ENCODE data around the gene EIF4G2. TPM values are rescaled to one million over a fixed set of nuclear protein-coding genes. Genes with fewer than 3 reads are reported as not detected.
A peak's percentile ranks its signal among the peaks of the same experiment; 100 is the strongest.

EIF4G2 gene
- total RNA-seq, 2 donors from 2014 or later: 819 to 942 TPM

GRCh38 chr11:10778217-10778970 lies 30.3 kb downstream of the EIF4G2 start:
- ATAC-seq: no peak
- peaks cover 16% of the 10 kb centered on the region for H3K36me3 Mint-ChIP-seq (ENCODE audit: low read depth)
- peak overlapping the region; percentile 63 for H3K27ac Mint-ChIP-seq
- H3K9me3 ChIP-seq (ENCODE audit: control insufficient read depth, low read length, poor library complexity, severe bottlenecking): no peaks in the 10 kb centered on the region
- H3K4me1 Mint-ChIP-seq: peaks cover 2% of the 10 kb centered on the region
- no peaks in the 10 kb centered on the region for H3K27me3 Mint-ChIP-seq
- no peak for DNase-seq
- no peak overlapping the region for H3K4me3 Mint-ChIP-seq

GRCh38 chr11:10777806-10778205 lies 30.9 kb downstream of the EIF4G2 start:
- Mint-ChIP-seq H3K27me3 (no peaks in the 10 kb centered on the region), H3K27ac (no peak overlapping the region), H3K36me3 (ENCODE audit: low read depth) (peaks cover 16% of the 10 kb centered on the region), H3K4me1 (peaks cover 2% of the 10 kb centered on the region), H3K4me3 (no peak overlapping the region)
- ATAC-seq: no peak
- no peaks in the 10 kb centered on the region for H3K9me3 ChIP-seq (ENCODE audit: control insufficient read depth, low read length, poor library complexity, severe bottlenecking)
- DNase-seq: no peak

- H3K4me3 Mint-ChIP-seq: no peak overlapping the region
- DNase-seq (no peak), ATAC-seq (no peak)
- no peaks in the 10 kb centered on the region for H3K9me3 ChIP-seq (ENCODE audit: control insufficient read depth, low read length, poor library complexity, severe bottlenecking)
- H3K27me3 Mint-ChIP-seq: no peaks in the 10 kb centered on the region
- peaks cover 16% of the 10 kb centered on the region for H3K36me3 Mint-ChIP-seq (ENCODE audit: low read depth)
- peaks cover 2% of the 10 kb centered on the region for H3K4me1 Mint-ChIP-seq
- H3K27ac Mint-ChIP-seq: no peak overlapping the region
Observed at GRCh38 chr11:10777393-10777793, 31.3 kb downstream of the EIF4G2 start.

- H3K4me3 Mint-ChIP-seq: no peak overlapping the region
- DNase-seq (no peak), ATAC-seq (no peak)
- H3K36me3 Mint-ChIP-seq (ENCODE audit: low read depth): peaks cover 13% of the 10 kb centered on the region
- peaks cover 2% of the 10 kb centered on the region for H3K4me1 Mint-ChIP-seq
- no peaks in the 10 kb centered on the region for H3K9me3 ChIP-seq (ENCODE audit: control insufficient read depth, low read length, poor library complexity, severe bottlenecking)
- H3K27me3 Mint-ChIP-seq: no peaks in the 10 kb centered on the region
- H3K27ac Mint-ChIP-seq: no peak overlapping the region
Observed at GRCh38 chr11:10774811-10775210, 33.9 kb downstream of the EIF4G2 start.

DNA sequence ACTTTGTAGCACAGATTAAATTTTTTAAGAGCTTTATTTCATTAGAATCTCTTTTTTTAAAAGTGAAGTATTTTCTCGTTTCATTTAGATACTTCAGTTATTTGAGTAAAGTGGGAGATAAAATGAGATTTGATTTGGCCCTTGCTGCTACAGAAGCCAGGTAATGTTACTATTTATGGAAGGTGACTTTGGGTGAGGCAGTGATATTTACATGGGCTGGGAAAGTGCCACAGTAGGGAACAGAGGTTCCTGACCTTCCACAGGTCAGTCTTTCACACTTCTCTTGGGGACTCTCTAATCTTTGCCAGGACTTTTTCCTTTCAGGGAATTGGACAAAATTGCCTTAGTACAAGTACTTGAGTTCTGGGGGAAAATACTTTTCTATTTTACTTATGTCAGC lies 37.3 kb downstream of the EIF4G2 start:
- H3K4me3 Mint-ChIP-seq: no peak overlapping the region
- H3K36me3 Mint-ChIP-seq (ENCODE audit: low read depth): peaks cover 14% of the 10 kb centered on the region
- H3K4me1 Mint-ChIP-seq: no peaks in the 10 kb centered on the region
- H3K27me3 Mint-ChIP-seq: no peaks in the 10 kb centered on the region
- H3K9me3 ChIP-seq (ENCODE audit: control insufficient read depth, low read length, poor library complexity, severe bottlenecking): no peaks in the 10 kb centered on the region
- peak overlapping the region; percentile 43 for H3K27ac Mint-ChIP-seq
- no peak for DNase-seq
- no peak for ATAC-seq

- Mint-ChIP-seq H3K27ac (no peak overlapping the region), H3K36me3 (ENCODE audit: low read depth) (peaks cover 12% of the 10 kb centered on the region), H3K4me1 (no peaks in the 10 kb centered on the region), H3K27me3 (no peaks in the 10 kb centered on the region), H3K4me3 (no peak overlapping the region)
- no peaks in the 10 kb centered on the region for H3K9me3 ChIP-seq (ENCODE audit: control insufficient read depth, low read length, poor library complexity, severe bottlenecking)
- ATAC-seq: no peak
- no peak for DNase-seq
Observed at GRCh38 chr11:10770626-10771254, 38.0 kb downstream of the EIF4G2 start.

- H3K27ac Mint-ChIP-seq: peak overlapping the region; percentile 43
- no peak for ATAC-seq
Observed at GRCh38 chr11:10764412-10764811, 44.3 kb downstream of the EIF4G2 start.

DNA sequence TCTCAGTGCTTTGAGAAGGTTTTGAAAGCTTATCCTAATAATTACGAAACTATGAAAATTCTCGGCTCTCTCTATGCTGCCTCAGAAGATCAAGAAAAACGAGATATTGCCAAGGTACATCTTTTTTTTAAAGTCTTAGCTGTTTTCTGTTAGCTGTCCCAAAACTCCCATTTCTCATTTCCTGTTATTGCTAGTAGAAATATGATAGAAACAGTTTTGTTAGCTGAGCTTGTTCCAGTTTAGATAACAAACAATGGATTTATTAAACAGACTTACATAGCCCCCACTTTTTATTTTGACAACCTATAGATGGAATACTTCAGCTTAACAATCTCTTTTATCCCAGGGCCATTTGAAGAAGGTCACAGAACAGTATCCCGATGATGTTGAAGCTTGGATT lies 45.0 kb downstream of the EIF4G2 start:
- no peaks in the 10 kb centered on the region for H3K27me3 Mint-ChIP-seq
- H3K27ac Mint-ChIP-seq: peak overlapping the region; percentile 43
- no peak for ATAC-seq
- peaks cover 10% of the 10 kb centered on the region for H3K36me3 Mint-ChIP-seq (ENCODE audit: low read depth)
- H3K9me3 ChIP-seq (ENCODE audit: control insufficient read depth, low read length, poor library complexity, severe bottlenecking): no peaks in the 10 kb centered on the region
- H3K4me3 Mint-ChIP-seq: no peak overlapping the region
- DNase-seq: no peak
- peaks cover 3% of the 10 kb centered on the region for H3K4me1 Mint-ChIP-seq

More at GRCh38 chr11:10764412-10764811, 44.3 kb downstream of the EIF4G2 start:
- H3K4me1 Mint-ChIP-seq: peaks cover 3% of the 10 kb centered on the region
- H3K9me3 ChIP-seq (ENCODE audit: control insufficient read depth, low read length, poor library complexity, severe bottlenecking): no peaks in the 10 kb centered on the region
- H3K4me3 Mint-ChIP-seq: no peak overlapping the region
- DNase-seq: no peak
- H3K27me3 Mint-ChIP-seq: no peaks in the 10 kb centered on the region
- peaks cover 12% of the 10 kb centered on the region for H3K36me3 Mint-ChIP-seq (ENCODE audit: low read depth)

- peaks cover 10% of the 10 kb centered on the region for H3K36me3 Mint-ChIP-seq (ENCODE audit: low read depth)
- no peaks in the 10 kb centered on the region for H3K9me3 ChIP-seq (ENCODE audit: control insufficient read depth, low read length, poor library complexity, severe bottlenecking)
- no peaks in the 10 kb centered on the region for H3K27me3 Mint-ChIP-seq
- ATAC-seq: no peak
- no peak for DNase-seq
- no peak overlapping the region for H3K4me3 Mint-ChIP-seq
- H3K27ac Mint-ChIP-seq: peak overlapping the region; percentile 43
- peaks cover 3% of the 10 kb centered on the region for H3K4me1 Mint-ChIP-seq
Observed at GRCh38 chr11:10762913-10763421, 45.8 kb downstream of the EIF4G2 start.

GRCh38 chr11:10762185-10762584 lies 46.5 kb downstream of the EIF4G2 start:
- H3K27ac Mint-ChIP-seq: peak overlapping the region; percentile 43

GRCh38 chr11:10761085-10761698 lies 47.5 kb downstream of the EIF4G2 start:
- ATAC-seq (no peak), DNase-seq (no peak)
- no peaks in the 10 kb centered on the region for H3K9me3 ChIP-seq (ENCODE audit: control insufficient read depth, low read length, poor library complexity, severe bottlenecking)
- H3K27ac Mint-ChIP-seq: no peak overlapping the region
- no peak overlapping the region for H3K4me3 Mint-ChIP-seq
- H3K36me3 Mint-ChIP-seq (ENCODE audit: low read depth): peaks cover 10% of the 10 kb centered on the region
- peaks cover 7% of the 10 kb centered on the region for H3K4me1 Mint-ChIP-seq
- no peaks in the 10 kb centered on the region for H3K27me3 Mint-ChIP-seq

More at GRCh38 chr11:10762185-10762584, 46.5 kb downstream of the EIF4G2 start:
- DNase-seq: no peak
- no peak for ATAC-seq
- Mint-ChIP-seq H3K27me3 (no peaks in the 10 kb centered on the region), H3K4me3 (no peak overlapping the region), H3K36me3 (ENCODE audit: low read depth) (peaks cover 10% of the 10 kb centered on the region), H3K4me1 (peaks cover 3% of the 10 kb centered on the region)
- H3K9me3 ChIP-seq (ENCODE audit: control insufficient read depth, low read length, poor library complexity, severe bottlenecking): no peaks in the 10 kb centered on the region

- no peak for ATAC-seq
- peaks cover 7% of the 10 kb centered on the region for H3K4me1 Mint-ChIP-seq
- DNase-seq: no peak
- no peak overlapping the region for H3K27ac Mint-ChIP-seq
- no peaks in the 10 kb centered on the region for H3K9me3 ChIP-seq (ENCODE audit: control insufficient read depth, low read length, poor library complexity, severe bottlenecking)
- H3K36me3 Mint-ChIP-seq (ENCODE audit: low read depth): peaks cover 10% of the 10 kb centered on the region
- H3K4me3 Mint-ChIP-seq: no peak overlapping the region
- H3K27me3 Mint-ChIP-seq: no peaks in the 10 kb centered on the region
Observed at GRCh38 chr11:10758957-10759356, 49.8 kb downstream of the EIF4G2 start.

DNA sequence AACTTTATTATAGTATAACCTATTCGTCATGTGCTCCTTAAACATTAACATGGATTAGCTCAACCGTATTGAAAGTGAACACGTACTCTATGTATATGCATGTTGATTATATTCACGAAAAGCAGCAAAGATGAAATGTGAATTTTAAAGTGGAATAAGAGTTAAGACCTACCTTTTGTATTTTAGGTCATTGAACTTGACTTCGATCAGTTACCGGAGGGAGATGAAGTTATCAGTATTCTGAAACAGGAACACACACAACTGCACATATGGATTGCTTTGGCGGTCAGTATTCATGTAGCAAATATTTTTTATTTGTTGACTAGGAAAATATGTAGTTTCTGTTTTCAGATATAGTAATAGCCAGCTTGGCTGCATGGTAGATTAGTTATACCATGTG lies 56.2 kb downstream of the EIF4G2 start:
- no peak for ATAC-seq
- no peaks in the 10 kb centered on the region for H3K9me3 ChIP-seq (ENCODE audit: control insufficient read depth, low read length, poor library complexity, severe bottlenecking)
- H3K36me3 Mint-ChIP-seq (ENCODE audit: low read depth): peaks cover 5% of the 10 kb centered on the region
- peak overlapping the region; percentile 95 for H3K4me3 Mint-ChIP-seq
- no peaks in the 10 kb centered on the region for H3K27me3 Mint-ChIP-seq
- H3K27ac Mint-ChIP-seq: peak overlapping the region; percentile 92
- peaks cover 25% of the 10 kb centered on the region for H3K4me1 Mint-ChIP-seq
- DNase-seq: no peak
